Ovary (tissue), 9 donors: Measurements from ENCODE around the gene KCNJ5. TPM values are rescaled to one million over a fixed set of nuclear protein-coding genes. Genes with fewer than 3 reads are reported as not detected.

Experiments
- DNase-seq, 5 donors: peaks; one replicate each; pipeline ENCODE4 v3.0.0-alpha.2; 2019 to 2020
- H3K27ac ChIP-seq, 2 donors: fragments of 200-600 bp; one replicate each; pipeline versions ENCODE4 v1.5.1 to v1.8.0; 2019 to 2022
- H3K27me3 ChIP-seq: fragments of 200-600 bp; one replicate; pipeline ENCODE4 v1.8.0; 2022
- H3K36me3 ChIP-seq: fragments of 200-600 bp; sonication (generic); one replicate; pipeline ENCODE4 v1.5.1; 2019
- H3K4me1 ChIP-seq: one replicate; pipeline ENCODE4 v1.8.1; 2013; ENCODE audit warnings: mild to moderate bottlenecking, moderate library complexity; ENCODE audit not compliant: insufficient read depth
- H3K4me3 ChIP-seq: fragments of 200-600 bp; sonication (generic); one replicate; pipeline ENCODE4 v1.5.1; 2017
- H3K9me3 ChIP-seq, 2 donors: fragments of 200-600 bp in 1 of 2; sonication (generic) in 1 of 2; one replicate each; pipeline versions ENCODE4 v1.5.1 to v1.8.1; 2013 to 2019; ENCODE audit warnings: mild to moderate bottlenecking in 1 of 2, moderate library complexity in 1 of 2
- EP300 ChIP-seq: sonication (generic); formaldehyde crosslinking; IDR thresholded peaks from one replicate; pipeline ENCODE4 v1.6.1; 2017; ENCODE audit warnings: antibody characterized with exemption
- POLR2A ChIP-seq: fragments of 450-650 bp; IDR thresholded peaks from one replicate; pipeline ENCODE4 v1.6.1; 2017; ENCODE audit warnings: antibody characterized with exemption, mild to moderate bottlenecking, moderate library complexity
- WGBS, 3 donors: extraction: QIAGEN DNeasy Blood & Tissue Kit in 1 of 3; methylation state at CpG; one replicate each; pipeline versions ENCODE4 v1.1.5 to v1.1.7; 2013 to 2017; 5-methylcytosine and 5-hydroxymethylcytosine counted together
- intact Hi-C, 4 donors: fragments of 100-400 bp; cut with DNase I; formaldehyde crosslinking; loops; one replicate each; pipeline versions ENCODE4 v1.11.0 to v1.15.1; 2022 to 2023
- polyA plus RNA-seq, 2 donors: library from polyadenylated mRNA; stranded (reverse); fragments of 200-250 nt in 1 of 2; fragments of 350-450 nt in 1 of 2; fragmentation: Illumina TruSeq in 1 of 2; extraction: RNeasy Lipid Tissue Mini Kit (QIAGEN cat#74804) in 1 of 2; gene quantifications; one replicate each; pipeline ENCODE4 v1.2.3, GENCODE V29; 2013 to 2014
- total RNA-seq, 7 donors: library from RNA; depleted of rRNA in 2 of 7; stranded (reverse); fragments of >200 nt in 2 of 7; fragmentation: NEBNext Ultra II Directional in 3 of 7; extraction: Animal tissue kit (Norgen Biotek cat#: 25700) in 3 of 7; gene quantifications; one replicate each; pipeline versions ENCODE4 v1.1.0 to v1.2.4, GENCODE V29; 2016 to 2023
- TF ChIP-seq, protein P1 (sequence below), 3 donors: fragments of 450-650 bp in 2 of 3; fragments of 200-600 bp in 1 of 3; IDR thresholded peaks; one replicate each; pipeline versions ENCODE4 v1.5.1 to v1.8.0; 2016 to 2022; ENCODE audit warnings: antibody characterized with exemption in 3 of 3, mild to moderate bottlenecking in 1 of 3
- donor health status: DM: no; HTN: no; CAD: no; lungs with moderate emphysema.
- donor health status: DM: no; HTN: no; CAD: no.
- donor health status: Bipolar disorder and iron deficiency.
- donor health status: DM: yes; HTN: yes; CAD: no.
- donor health status: DM: no; HTN: no; CAD: no.
- donor health status: DM: yes; HTN: yes; CAD: no.

The KCNJ5 gene
- total and polyA plus RNA-seq, 9 donors: 0.42 to 3.7 (median 2.0) TPM

DNA sequence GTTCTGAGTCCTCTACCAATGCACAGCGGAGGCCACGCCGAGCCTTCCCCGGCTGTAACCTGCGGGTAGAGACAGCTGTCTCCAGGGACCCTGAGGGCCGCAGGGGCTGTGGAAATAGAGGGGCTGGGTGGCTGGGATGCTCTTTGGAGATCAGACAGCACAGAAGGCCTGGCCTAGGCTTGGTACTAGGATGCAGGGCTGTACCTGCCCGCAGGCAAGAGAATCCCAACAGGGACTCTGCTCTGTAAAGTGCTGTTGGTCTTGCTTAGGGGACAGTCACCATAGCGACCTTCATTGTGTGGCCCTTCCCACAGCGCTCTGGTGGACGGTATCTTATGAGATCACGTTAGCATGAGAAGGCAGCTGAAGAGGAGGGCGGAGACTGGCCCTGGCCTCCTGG, 11.3 kb upstream of the KCNJ5 start:
- no peak for TF ChIP-seq EP300
- TF ChIP-seq, protein P1, sequence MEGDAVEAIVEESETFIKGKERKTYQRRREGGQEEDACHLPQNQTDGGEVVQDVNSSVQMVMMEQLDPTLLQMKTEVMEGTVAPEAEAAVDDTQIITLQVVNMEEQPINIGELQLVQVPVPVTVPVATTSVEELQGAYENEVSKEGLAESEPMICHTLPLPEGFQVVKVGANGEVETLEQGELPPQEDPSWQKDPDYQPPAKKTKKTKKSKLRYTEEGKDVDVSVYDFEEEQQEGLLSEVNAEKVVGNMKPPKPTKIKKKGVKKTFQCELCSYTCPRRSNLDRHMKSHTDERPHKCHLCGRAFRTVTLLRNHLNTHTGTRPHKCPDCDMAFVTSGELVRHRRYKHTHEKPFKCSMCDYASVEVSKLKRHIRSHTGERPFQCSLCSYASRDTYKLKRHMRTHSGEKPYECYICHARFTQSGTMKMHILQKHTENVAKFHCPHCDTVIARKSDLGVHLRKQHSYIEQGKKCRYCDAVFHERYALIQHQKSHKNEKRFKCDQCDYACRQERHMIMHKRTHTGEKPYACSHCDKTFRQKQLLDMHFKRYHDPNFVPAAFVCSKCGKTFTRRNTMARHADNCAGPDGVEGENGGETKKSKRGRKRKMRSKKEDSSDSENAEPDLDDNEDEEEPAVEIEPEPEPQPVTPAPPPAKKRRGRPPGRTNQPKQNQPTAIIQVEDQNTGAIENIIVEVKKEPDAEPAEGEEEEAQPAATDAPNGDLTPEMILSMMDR (IDR thresholded peaks at IDR 0.05): no peak
- no peak for TF ChIP-seq POLR2A
- no peak overlapping the region for H3K27ac ChIP-seq
- H3K4me3 ChIP-seq: no peak overlapping the region
- H3K4me1 ChIP-seq: no peaks in the 10 kb centered on the region
- H3K36me3 ChIP-seq: no peaks in the 10 kb centered on the region
- intact Hi-C loops: loop anchor here in 1 of 4 donors (5.0 kb wide), 1 partner anchor 77 kb away; no protein-coding TSS in a partner anchor
- DNase-seq: no peak
- no peaks in the 10 kb centered on the region for H3K27me3 ChIP-seq
- WGBS, 3 donors: 90 to 94% (median 93%) methylated on average over 12 of the region's 12 CpGs
- H3K9me3 ChIP-seq: no peaks in the 10 kb centered on the region

DNA sequence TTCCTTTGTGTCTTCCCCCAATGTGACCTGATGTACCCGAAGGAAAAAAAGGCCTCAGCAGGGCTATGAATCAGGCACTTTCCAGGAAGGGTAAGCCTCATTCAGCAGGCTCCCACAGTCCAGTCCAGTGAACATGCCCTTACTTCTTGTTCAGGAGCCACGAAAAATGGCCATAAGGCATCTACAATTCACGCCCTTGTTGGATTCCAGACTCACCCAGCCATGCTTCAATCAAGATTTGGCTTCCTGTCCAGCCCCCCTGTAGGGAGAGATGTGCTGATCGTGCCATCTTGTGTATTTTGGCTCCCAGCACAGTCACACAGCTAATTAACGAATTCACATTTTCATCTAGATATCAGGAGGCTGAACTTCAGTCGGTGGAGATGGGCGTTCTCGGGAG, 9.9 kb upstream of the KCNJ5 start:
- no peak for DNase-seq
- Histone ChIP-seq H3K27me3 (no peaks in the 10 kb centered on the region), H3K4me3 (no peak overlapping the region), H3K4me1 (no peaks in the 10 kb centered on the region), H3K36me3 (no peaks in the 10 kb centered on the region), H3K9me3 (no peaks in the 10 kb centered on the region), H3K27ac (no peak overlapping the region)
- WGBS, 3 donors: 87 to 90% (median 89%) methylated on average over 8 of the region's 8 CpGs
- intact Hi-C loops: loop anchor here in 1 of 4 donors (5.0 kb wide), 1 partner anchor 76 kb away; no protein-coding TSS in a partner anchor
- no peak for TF ChIP-seq POLR2A
- TF ChIP-seq, protein P1 (IDR thresholded peaks at IDR 0.05): no peak
- no peak for TF ChIP-seq EP300

DNA sequence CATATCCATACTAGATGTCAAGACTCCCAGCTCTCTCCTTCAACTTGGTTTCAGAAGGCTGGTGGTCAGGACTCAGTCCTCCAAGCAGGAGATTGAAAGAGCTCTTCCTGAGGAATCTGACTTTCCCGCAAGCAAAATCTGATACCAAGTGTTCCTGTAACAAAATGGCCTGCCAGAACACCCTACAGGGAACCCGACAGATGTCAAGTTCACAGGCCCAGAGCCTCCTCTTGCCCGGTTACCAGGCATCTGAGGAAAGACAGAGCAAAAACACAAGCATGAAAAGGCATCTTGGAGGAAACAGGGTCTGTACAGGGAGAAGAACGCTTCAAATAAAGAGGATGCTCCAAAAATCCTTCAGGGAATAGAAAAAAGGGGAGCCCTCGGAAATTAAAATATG, 8.7 kb upstream of the KCNJ5 start:
- no peaks in the 10 kb centered on the region for H3K27me3 ChIP-seq
- no peaks in the 10 kb centered on the region for H3K36me3 ChIP-seq
- no peaks in the 10 kb centered on the region for H3K4me1 ChIP-seq
- intact Hi-C loops: loop anchor here in 1 of 4 donors (5.0 kb wide), 1 partner anchor 75 kb away; no protein-coding TSS in a partner anchor
- H3K9me3 ChIP-seq: no peaks in the 10 kb centered on the region
- H3K4me3 ChIP-seq: no peak overlapping the region
- H3K27ac ChIP-seq: no peak overlapping the region
- 67 to 72% (median 69%) methylated on average over 5 of the region's 5 CpGs for WGBS, 3 donors
- no peak for DNase-seq
- TF ChIP-seq POLR2A (no peak), EP300 (no peak)
- TF ChIP-seq, protein P1 (IDR thresholded peaks at IDR 0.05): no peak

DNA sequence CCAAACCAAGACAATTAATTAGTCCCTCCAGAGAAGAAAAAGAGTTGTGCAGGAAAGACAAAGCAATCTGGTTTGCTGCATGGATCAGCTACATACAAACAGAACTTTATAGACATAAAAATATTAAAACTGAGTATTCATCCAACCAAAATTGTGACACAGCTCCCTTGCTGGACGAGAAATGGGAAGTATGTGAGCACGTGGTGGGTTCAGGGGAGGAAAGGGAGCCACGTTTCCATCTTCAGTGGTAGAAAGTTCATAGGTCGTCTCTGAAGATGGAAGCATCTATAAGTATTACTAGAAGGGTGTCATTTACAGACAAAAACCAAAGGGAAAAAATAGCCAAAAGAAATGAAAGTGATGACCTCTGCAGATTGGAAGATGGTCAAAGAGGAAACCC, 7.1 kb upstream of the KCNJ5 start:
- Histone ChIP-seq H3K36me3 (no peaks in the 10 kb centered on the region), H3K9me3 (no peaks in the 10 kb centered on the region), H3K4me3 (no peak overlapping the region), H3K27ac (no peak overlapping the region), H3K27me3 (no peaks in the 10 kb centered on the region), H3K4me1 (no peaks in the 10 kb centered on the region)
- WGBS, 3 donors: 35 to 40% (median 39%) methylated on average over 4 of the region's 4 CpGs
- DNase-seq: no peak
- no peak for TF ChIP-seq EP300
- no peak for TF ChIP-seq POLR2A
- TF ChIP-seq, protein P1 (IDR thresholded peaks at IDR 0.05): no peak
- intact Hi-C loops: loop anchor here in 3 of 4 donors (2.0 to 5.0 kb wide), 2 partner anchors 73 kb away; no protein-coding TSS in a partner anchor
